Loucy (cell line): ENCODE measurements around the gene FSTL1.

ENCODE experiments used
- EZH2phosphoT487 ChIP-seq: fragments of 200-600 bp; IDR thresholded peaks from 2 replicates; pipeline ENCODE4 v1.6.1; 2018; ENCODE audit warnings: antibody characterized with exemption, mild to moderate bottlenecking, moderate library complexity, borderline replicate concordance
- TF ChIP-seq, protein P1 (sequence below): fragments of 200-600 bp; sonication (generic); conservative IDR thresholded peaks from 2 replicates; pipeline ENCODE4 v1.5.1; 2014; ENCODE audit warnings: mild to moderate bottlenecking, antibody characterized with exemption, low read length

GRCh38 chr3:120424976-120425570 is 25.7 kb downstream of the FSTL1 start:
- TF ChIP-seq, protein P1, sequence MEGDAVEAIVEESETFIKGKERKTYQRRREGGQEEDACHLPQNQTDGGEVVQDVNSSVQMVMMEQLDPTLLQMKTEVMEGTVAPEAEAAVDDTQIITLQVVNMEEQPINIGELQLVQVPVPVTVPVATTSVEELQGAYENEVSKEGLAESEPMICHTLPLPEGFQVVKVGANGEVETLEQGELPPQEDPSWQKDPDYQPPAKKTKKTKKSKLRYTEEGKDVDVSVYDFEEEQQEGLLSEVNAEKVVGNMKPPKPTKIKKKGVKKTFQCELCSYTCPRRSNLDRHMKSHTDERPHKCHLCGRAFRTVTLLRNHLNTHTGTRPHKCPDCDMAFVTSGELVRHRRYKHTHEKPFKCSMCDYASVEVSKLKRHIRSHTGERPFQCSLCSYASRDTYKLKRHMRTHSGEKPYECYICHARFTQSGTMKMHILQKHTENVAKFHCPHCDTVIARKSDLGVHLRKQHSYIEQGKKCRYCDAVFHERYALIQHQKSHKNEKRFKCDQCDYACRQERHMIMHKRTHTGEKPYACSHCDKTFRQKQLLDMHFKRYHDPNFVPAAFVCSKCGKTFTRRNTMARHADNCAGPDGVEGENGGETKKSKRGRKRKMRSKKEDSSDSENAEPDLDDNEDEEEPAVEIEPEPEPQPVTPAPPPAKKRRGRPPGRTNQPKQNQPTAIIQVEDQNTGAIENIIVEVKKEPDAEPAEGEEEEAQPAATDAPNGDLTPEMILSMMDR = no peak
- no peak for TF ChIP-seq EZH2phosphoT487
